Hematopoietic multipotent progenitor cell treated with erythropoietin and hydrocortisone succinate and interleukin-3 and kit ligand, for 8 days (in vitro differentiated cells): ENCODE data around the gene NINJ2.

Experiments used
- DNase-seq: peaks from one replicate; pipeline ENCODE4 v3.0.0-alpha.2; 2015

NINJ2 gene

DNA sequence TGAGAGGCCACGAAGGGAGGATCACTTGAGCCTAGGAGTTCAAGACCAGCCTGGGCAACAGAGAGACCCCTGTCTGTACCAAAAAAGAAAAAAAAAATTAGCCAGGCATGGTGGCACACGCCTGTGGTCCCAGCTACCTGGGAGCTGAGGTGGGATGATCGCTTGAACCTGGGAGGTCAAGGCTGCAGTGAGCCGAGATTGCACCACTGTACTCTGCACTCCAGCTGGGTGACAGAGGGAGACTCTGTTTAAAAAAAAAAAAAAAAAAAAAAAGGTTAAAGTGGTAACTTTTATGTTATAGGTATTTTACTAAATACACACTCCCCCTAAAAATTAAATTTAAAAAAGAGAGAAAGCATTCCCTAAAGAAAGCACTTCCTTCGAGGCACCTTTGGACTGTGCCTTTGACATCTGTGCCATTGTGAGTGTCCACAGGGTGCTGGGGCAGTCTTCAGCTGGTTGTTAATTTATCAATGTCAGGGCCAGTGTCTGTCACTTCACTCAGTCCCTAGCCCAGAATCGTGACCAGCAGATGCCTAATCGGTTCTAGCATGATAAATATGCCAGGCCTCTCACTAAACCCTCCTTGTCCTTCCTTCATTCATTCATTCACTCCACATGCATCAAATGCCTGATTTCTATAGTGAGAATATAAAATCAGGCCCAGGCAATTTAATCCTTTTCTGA, 140.4 kb downstream of the NINJ2 start:
- DNase-seq, result no peak

DNA sequence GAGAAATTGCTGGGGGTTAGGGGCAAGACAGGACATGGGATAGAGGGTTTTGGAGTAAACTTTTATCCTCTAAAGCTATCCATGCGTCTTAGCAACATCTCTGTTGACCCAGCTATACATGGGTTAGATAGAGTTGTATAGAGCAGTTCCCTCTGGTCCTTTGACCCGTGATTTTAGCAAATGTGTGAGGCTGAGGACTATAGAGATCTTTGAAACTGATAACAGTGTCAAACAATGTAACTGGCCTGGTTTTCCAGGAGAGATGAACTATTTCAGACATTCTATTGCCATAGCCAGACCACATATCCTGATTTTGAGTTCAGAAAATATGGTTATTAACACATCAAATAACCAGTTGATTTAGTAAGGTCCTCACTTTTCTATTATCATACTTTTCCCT, 143.1 kb downstream of the NINJ2 start:
- no peak for DNase-seq

DNA sequence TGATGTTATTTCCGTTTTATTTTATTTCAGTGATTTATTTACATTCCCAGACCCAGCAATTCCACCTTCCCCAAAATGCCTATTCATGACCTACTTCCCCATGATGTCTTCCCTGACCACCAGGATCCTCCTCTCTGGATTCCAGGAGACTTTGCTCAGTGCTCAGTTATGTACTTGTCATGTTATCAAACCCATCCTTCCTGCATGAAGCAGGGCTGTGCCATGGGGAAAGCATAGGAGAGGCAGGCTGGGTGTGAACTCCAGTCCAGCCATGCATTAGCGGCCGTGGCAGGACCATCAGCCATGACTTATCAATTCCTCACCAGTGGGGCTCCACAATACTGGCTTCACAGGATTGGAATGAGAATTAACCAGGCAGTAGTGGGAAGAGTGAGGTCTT, 145.7 kb downstream of the NINJ2 start:
- DNase-seq, result no peak
